HCT116 (cell line): ENCODE data around the gene SLCO1A2. TPM values are rescaled to one million over a fixed set of nuclear protein-coding genes. Genes with fewer than 3 reads are reported as not detected.

Experiments
- ATAC-seq: fragments of 200-7000 bp; cut with Tn5 transposase; 2 replicates; pipeline ENCODE4 v1.9.1; 2020; ENCODE audit warnings: mild to moderate bottlenecking, moderate library complexity
- BruUV-seq: library from RNA; stranded (reverse); fragments of 400-500 nt; replicated peaks from 2 replicates; lab custom pipeline; 2021; lab: Mats Ljungman, UMichigan
- CTCF ChIA-PET: fragments of 300-600 bp; sonication (Branson Sonifier 250); formaldehyde crosslinking; loops from one replicate; lab custom pipeline; 2021; ENCODE audit warnings: antibody characterized with exemption; lab: Charles Lee
- POLR2A ChIA-PET: fragments of 300-600, 350-600 bp; sonication (Branson Sonifier 250); formaldehyde crosslinking; loops from one replicate; lab custom pipeline; 2021; ENCODE audit warnings: antibody characterized with exemption; lab: Charles Lee
- RAD21 ChIA-PET, 2 experiments: fragments of 300-600 bp; sonication (Branson Sonifier 250); formaldehyde crosslinking; loops; one replicate each; lab custom pipeline; 2023; ENCODE audit warnings: low total read pairs in 2 of 2; ENCODE audit not compliant: uncharacterized antibody in 2 of 2, unreplicated experiment in 2 of 2, low non-redundant PET in 1 of 2; lab: Charles Lee
- DNase-seq: peaks from one replicate; pipeline ENCODE4 v3.0.0-alpha.2; 2010; ENCODE audit warnings: low read depth, low spot score
- H2AFZ ChIP-seq: fragments of 200-600 bp; shearing (Covaris generic), sonication (generic); 2 replicates; pipeline ENCODE4 v1.6.1; 2017; ENCODE audit warnings: low read depth, mixed run types, mixed read lengths, antibody characterized with exemption, low read length; ENCODE audit not compliant: poor library complexity, severe bottlenecking
- H3K27ac ChIP-seq: 2 replicates; pipeline ENCODE4 v1.5.1; 2012; ENCODE audit warnings: low read depth, low read length
- H3K27me3 ChIP-seq: fragments of 200-600 bp; sonication (generic); 2 replicates; pipeline ENCODE4 v1.6.1; 2016; ENCODE audit warnings: mixed run types, low read length, mixed read lengths; ENCODE audit not compliant: insufficient read depth
- H3K36me3 ChIP-seq, 2 experiments: fragments of 200-500 bp in 1 of 2; fragments of 200-600 bp in 1 of 2; sonication (Bioruptor generic) in 1 of 2; sonication (generic) in 1 of 2; 2 replicates each; pipeline versions ENCODE4 v1.5.1 to v1.6.1; 2014 to 2016; ENCODE audit warnings: low read length in 2 of 2, inconsistent platforms in 1 of 2, mixed read lengths in 1 of 2, mixed run types in 1 of 2; ENCODE audit not compliant: insufficient read depth in 2 of 2, control insufficient read depth in 1 of 2
- H3K4me1 ChIP-seq, 2 experiments: fragments of 200-600 bp in 1 of 2; sonication (generic) in 1 of 2; 2 replicates each; pipeline versions ENCODE4 v1.5.1 to v1.6.1; 2012 to 2017; ENCODE audit warnings: low read length in 2 of 2, inconsistent platforms in 1 of 2, mild to moderate bottlenecking in 1 of 2, mixed read lengths in 1 of 2, mixed run types in 1 of 2, moderate library complexity in 1 of 2; ENCODE audit not compliant: insufficient read depth in 2 of 2, control insufficient read depth in 1 of 2
- H3K4me2 ChIP-seq: fragments of 200-600 bp; sonication (generic); 2 replicates; pipeline ENCODE4 v1.6.1; 2017; ENCODE audit warnings: mixed run types, low read length, mixed read lengths
- H3K4me3 ChIP-seq, 2 experiments: fragments of 200-600 bp in 1 of 2; sonication (generic) in 1 of 2; replicated peaks in 1 of 2; 2 replicates each; pipeline ENCODE4 v1.5.1; 2011 to 2016; ENCODE audit warnings: low read length in 2 of 2, control low read depth in 1 of 2, low read depth in 1 of 2, mild to moderate bottlenecking in 1 of 2, mixed read lengths in 1 of 2, mixed run types in 1 of 2
- H3K79me2 ChIP-seq: fragments of 200-600 bp; sonication (generic); 2 replicates; pipeline ENCODE4 v1.6.1; 2017; ENCODE audit warnings: mild to moderate bottlenecking, mixed run types, low read length, moderate library complexity, mixed read lengths; ENCODE audit not compliant: insufficient read depth
- H3K9ac ChIP-seq: fragments of 200-600 bp; sonication (generic); 2 replicates; pipeline ENCODE4 v1.6.1; 2016; ENCODE audit warnings: low read length, mixed read lengths
- H3K9me2 ChIP-seq: fragments of 200-600 bp; sonication (generic), shearing (Covaris generic); 2 replicates; pipeline ENCODE4 v1.6.1; 2017; ENCODE audit warnings: mixed run types, mild to moderate bottlenecking, moderate library complexity; ENCODE audit not compliant: insufficient read depth
- H3K9me3 ChIP-seq, 2 experiments: fragments of 200-500 bp in 1 of 2; fragments of 200-600 bp in 1 of 2; sonication (Bioruptor generic) in 1 of 2; sonication (generic) in 1 of 2; 2 replicates each; pipeline ENCODE4 v1.6.1; 2014 to 2017; ENCODE audit warnings: low read length in 2 of 2, mixed read lengths in 2 of 2, inconsistent platforms in 1 of 2, low read depth in 1 of 2, mild to moderate bottlenecking in 1 of 2, mixed run types in 1 of 2, moderate library complexity in 1 of 2; ENCODE audit not compliant: control insufficient read depth in 1 of 2, insufficient read depth in 1 of 2
- H4K20me1 ChIP-seq: fragments of 200-600 bp; sonication (generic), shearing (Covaris generic); 2 replicates; pipeline ENCODE4 v1.6.1; 2017; ENCODE audit warnings: mixed run types, mild to moderate bottlenecking, moderate library complexity; ENCODE audit not compliant: insufficient read depth
- CBX3 ChIP-seq: IDR thresholded peaks from 2 replicates; pipeline ENCODE4 v1.6.1; 2012; ENCODE audit warnings: low read depth
- POLR2A ChIP-seq: IDR thresholded peaks from 2 replicates; pipeline ENCODE4 v1.7.0; 2011; ENCODE audit warnings: borderline replicate concordance; ENCODE audit not compliant: insufficient read depth, insufficient read length; ENCODE audit errors: extremely low read depth
- RAD21 ChIP-seq: IDR thresholded peaks from 2 replicates; pipeline ENCODE4 v1.6.1; 2012; ENCODE audit warnings: low read depth, mild to moderate bottlenecking
- SRF ChIP-seq: IDR thresholded peaks from 2 replicates; pipeline ENCODE4 v1.6.1; 2012; ENCODE audit warnings: low read depth
- TCF7L2 ChIP-seq: IDR thresholded peaks from 2 replicates; pipeline ENCODE4 v1.7.0; 2011; ENCODE audit warnings: borderline replicate concordance, inconsistent platforms; ENCODE audit not compliant: insufficient read depth, insufficient read length; ENCODE audit errors: extremely low read depth
- YY1 ChIP-seq: IDR thresholded peaks from 2 replicates; pipeline ENCODE4 v1.6.1; 2011; ENCODE audit warnings: low read length, low read depth, moderate library complexity, mild to moderate bottlenecking; ENCODE audit not compliant: insufficient replicate concordance; ENCODE audit errors: extremely low read depth
- intact Hi-C: fragments of 100-400 bp; cut with micrococcal nuclease; formaldehyde crosslinking; loops from 2 replicates; pipeline ENCODE4 v1.10.0; 2022
- total RNA-seq: library from RNA; stranded (reverse); gene quantifications from one replicate; pipeline ENCODE4 v1.2.1, GENCODE V29; 2021; ENCODE audit not compliant: unreplicated experiment

Gene SLCO1A2
- total RNA-seq, 1 experiment from 2014 or later: 0.49 TPM

GRCh38 chr12:21336656-21337055 lies 1.9 kb upstream of the SLCO1A2 start:
- no peak for ATAC-seq
- Histone ChIP-seq H2AFZ (no peak overlapping the region), H3K9me2 (no peaks in the 10 kb centered on the region), H3K27me3 (no peaks in the 10 kb centered on the region), H3K9me3 (no peaks in the 10 kb centered on the region; a peak in 2 of 4 replicates), H3K4me2 (no peak overlapping the region), H4K20me1 (no peaks in the 10 kb centered on the region), H3K27ac (no peak overlapping the region), H3K9ac (no peak overlapping the region), H3K79me2 (no peaks in the 10 kb centered on the region), H3K4me3 (no peak overlapping the region), H3K4me1 (no peaks in the 10 kb centered on the region), H3K36me3 (no peaks in the 10 kb centered on the region)
- ChIA-PET RAD21 (no interaction called here), CTCF (no interaction called here), POLR2A (no interaction called here)
- BruUV-seq: no TSS peak
- TF ChIP-seq TCF7L2: no peak
- TF ChIP-seq YY1: no peak
- no peak for TF ChIP-seq SRF
- no peak for TF ChIP-seq RAD21
- no peak for TF ChIP-seq POLR2A
- intact Hi-C loops: no loop called here
- DNase-seq: no peak

GRCh38 chr12:21330682-21331253 lies 3.9 kb downstream of the SLCO1A2 start:
- no peaks in the 10 kb centered on the region for H3K79me2 ChIP-seq
- no peak overlapping the region for H3K27ac ChIP-seq
- intact Hi-C loops: no loop called here
- peaks cover 5 to 11% of the 10 kb centered on the region in 2 experiments; a peak in 3 of 4 replicates for H3K9me3 ChIP-seq
- no peak overlapping the region for H3K4me2 ChIP-seq
- no peaks in the 10 kb centered on the region for H3K36me3 ChIP-seq
- DNase-seq: peak; percentile 37
- H3K9me2 ChIP-seq: no peaks in the 10 kb centered on the region
- POLR2A ChIA-PET: no interaction called here
- no peak for TF ChIP-seq RAD21
- TF ChIP-seq CBX3: peak; percentile 35; the same call in 1 of the 2 replicates
- TF ChIP-seq, all 23 proteins: peak for 1
- ATAC-seq: no peak
- H3K4me1 ChIP-seq: no peaks in the 10 kb centered on the region
- CTCF ChIA-PET: no interaction called here
- BruUV-seq: no TSS peak
- H3K27me3 ChIP-seq: no peaks in the 10 kb centered on the region
- RAD21 ChIA-PET: no interaction called here
- no peak overlapping the region for H2AFZ ChIP-seq
- no peaks in the 10 kb centered on the region for H4K20me1 ChIP-seq
- no peak overlapping the region for H3K4me3 ChIP-seq
- H3K9ac ChIP-seq: no peak overlapping the region
